Mesenchymal stem cell (in vitro differentiated cells and primary cell): ENCODE measurements around the gene PPP3CA.

Experiments
- DNase-seq: peaks from one replicate; pipeline ENCODE4 v3.0.0-alpha.2; 2013
- H2AFZ ChIP-seq: one replicate; pipeline ENCODE4 v1.6.1; 2013; ENCODE audit warnings: low read depth, mild to moderate bottlenecking, control low read depth, inconsistent platforms, low read length, moderate library complexity
- H2AK5ac ChIP-seq: 2 replicates; pipeline ENCODE4 v1.6.1; 2013; ENCODE audit warnings: low read length, moderate library complexity, mild to moderate bottlenecking, inconsistent platforms; ENCODE audit not compliant: severe bottlenecking
- H2BK120ac ChIP-seq: one replicate; pipeline ENCODE4 v1.6.1; 2013; ENCODE audit warnings: low read depth, mild to moderate bottlenecking, inconsistent platforms, low read length, moderate library complexity
- H2BK12ac ChIP-seq, 2 experiments: one replicate each; pipeline ENCODE4 v1.6.1; 2013; ENCODE audit warnings: inconsistent platforms in 2 of 2, low read length in 2 of 2, mild to moderate bottlenecking in 2 of 2, moderate library complexity in 2 of 2, control low read depth in 1 of 2
- H2BK15ac ChIP-seq: one replicate; pipeline ENCODE4 v1.6.1; 2013; ENCODE audit warnings: mild to moderate bottlenecking, low read depth, inconsistent platforms; ENCODE audit not compliant: poor library complexity, severe bottlenecking
- H2BK5ac ChIP-seq: 2 replicates; pipeline ENCODE4 v1.6.1; 2013; ENCODE audit warnings: low read depth, mild to moderate bottlenecking, low read length, control low read depth, inconsistent platforms; ENCODE audit not compliant: poor library complexity, severe bottlenecking
- H3K14ac ChIP-seq, 2 experiments: one replicate each; pipeline ENCODE4 v1.6.1; 2013; ENCODE audit warnings: inconsistent platforms in 2 of 2, low read length in 2 of 2, control low read depth in 1 of 2, mild to moderate bottlenecking in 1 of 2, moderate library complexity in 1 of 2
- H3K18ac ChIP-seq, 2 experiments: one replicate each; pipeline ENCODE4 v1.6.1; 2013; ENCODE audit warnings: inconsistent platforms in 2 of 2, low read length in 2 of 2, control low read depth in 1 of 2, low read depth in 1 of 2, mild to moderate bottlenecking in 1 of 2
- H3K23ac ChIP-seq, 2 experiments: one replicate each; pipeline ENCODE4 v1.6.1; 2013; ENCODE audit warnings: inconsistent platforms in 2 of 2, low read length in 2 of 2, mild to moderate bottlenecking in 2 of 2, moderate library complexity in 2 of 2, control low read depth in 1 of 2
- H3K27ac ChIP-seq: 2 replicates; pipeline ENCODE4 v1.5.1; 2013; ENCODE audit warnings: mild to moderate bottlenecking, moderate library complexity, low read length, control low read depth, inconsistent platforms; ENCODE audit not compliant: poor library complexity, severe bottlenecking
- H3K27me3 ChIP-seq, 2 experiments: 2 replicates each; pipeline versions ENCODE4 v1.6.1 to v1.7.0; 2013; ENCODE audit warnings: low read length in 2 of 2, mild to moderate bottlenecking in 2 of 2, moderate library complexity in 2 of 2, control low read depth in 1 of 2, inconsistent platforms in 1 of 2; ENCODE audit not compliant: control insufficient read depth in 1 of 2, insufficient read depth in 1 of 2
- H3K36me3 ChIP-seq, 2 experiments: 2 replicates each; pipeline versions ENCODE4 v1.6.1 to v1.7.0; 2013; ENCODE audit warnings: low read length in 2 of 2, control low read depth in 1 of 2, inconsistent platforms in 1 of 2, low read depth in 1 of 2, mild to moderate bottlenecking in 1 of 2; ENCODE audit not compliant: insufficient read depth in 2 of 2, control insufficient read depth in 1 of 2
- H3K4ac ChIP-seq, 2 experiments: one replicate each; pipeline ENCODE4 v1.6.1; 2013; ENCODE audit warnings: inconsistent platforms in 2 of 2, low read length in 2 of 2, mild to moderate bottlenecking in 2 of 2, moderate library complexity in 2 of 2, control low read depth in 1 of 2, low read depth in 1 of 2
- H3K4me1 ChIP-seq: 2 replicates; pipeline ENCODE4 v1.6.1; 2013; ENCODE audit warnings: low read depth, low read length, control low read depth; ENCODE audit not compliant: control insufficient read depth, insufficient read depth
- H3K4me2 ChIP-seq: 2 replicates; pipeline ENCODE4 v1.6.1; 2013; ENCODE audit warnings: low read length, mild to moderate bottlenecking, inconsistent platforms; ENCODE audit not compliant: poor library complexity, severe bottlenecking
- H3K4me3 ChIP-seq, 2 experiments: 2 replicates each; pipeline versions ENCODE4 v1.5.1 to v1.7.0; 2013; ENCODE audit warnings: low read length in 2 of 2, mild to moderate bottlenecking in 2 of 2, control low read depth in 1 of 2, low read depth in 1 of 2; ENCODE audit not compliant: insufficient read depth in 1 of 2
- H3K79me1 ChIP-seq: replicated peaks from 2 replicates; pipeline ENCODE4 v1.6.1; 2013; ENCODE audit warnings: mild to moderate bottlenecking, control low read depth, low read length, inconsistent platforms; ENCODE audit not compliant: poor library complexity, severe bottlenecking
- H3K9ac ChIP-seq: 2 replicates; pipeline ENCODE4 v1.7.0; 2013; ENCODE audit warnings: mild to moderate bottlenecking, low read length, moderate library complexity
- H3K9me3 ChIP-seq: 2 replicates; pipeline ENCODE4 v1.7.0; 2013; ENCODE audit warnings: mild to moderate bottlenecking, low read length; ENCODE audit not compliant: control insufficient read depth
- H4K8ac ChIP-seq: one replicate; pipeline ENCODE4 v1.6.1; 2013; ENCODE audit warnings: inconsistent platforms, mild to moderate bottlenecking, low read length, moderate library complexity
- H4K91ac ChIP-seq: one replicate; pipeline ENCODE4 v1.6.1; 2013; ENCODE audit warnings: mild to moderate bottlenecking, low read length, inconsistent platforms
- WGBS: methylation state at CpG from one replicate; pipeline ENCODE4 v1.1.7; 2013; ENCODE audit warnings: mixed read lengths; 5-methylcytosine and 5-hydroxymethylcytosine counted together

Gene PPP3CA

GRCh38 chr4:101119141-101119540 is 228.2 kb downstream of the PPP3CA start:
- no peaks in the 10 kb centered on the region for H3K9me3 ChIP-seq
- H2AK5ac ChIP-seq, result no peak overlapping the region
- H2AFZ ChIP-seq, result no peak overlapping the region
- H3K18ac ChIP-seq, result no peak overlapping the region
- no peak overlapping the region for H3K23ac ChIP-seq
- no peak overlapping the region for H3K4me3 ChIP-seq
- H4K91ac ChIP-seq, result no peak overlapping the region
- 100% methylated on average over 2 of the region's 3 CpGs for WGBS
- H3K79me1 ChIP-seq, result peaks cover 4% of the 10 kb centered on the region
- H2BK5ac ChIP-seq, result no peak overlapping the region
- no peaks in the 10 kb centered on the region for H3K36me3 ChIP-seq
- H3K4me1 ChIP-seq, result no peaks in the 10 kb centered on the region
- H3K9ac ChIP-seq, result no peak overlapping the region
- H3K14ac ChIP-seq, result no peak overlapping the region
- no peak overlapping the region for H2BK15ac ChIP-seq
- no peak overlapping the region for H3K4me2 ChIP-seq
- H2BK12ac ChIP-seq, result no peak overlapping the region
- no peak overlapping the region for H2BK120ac ChIP-seq
- H3K27ac ChIP-seq, result no peak overlapping the region
- DNase-seq, result no peak
- no peak overlapping the region for H3K4ac ChIP-seq
- no peak overlapping the region for H4K8ac ChIP-seq
- H3K27me3 ChIP-seq, result no peaks in the 10 kb centered on the region

- H3K27me3 ChIP-seq, result no peaks in the 10 kb centered on the region
- no peak overlapping the region for H3K23ac ChIP-seq
- no peak overlapping the region for H2AFZ ChIP-seq
- H3K18ac ChIP-seq, result no peak overlapping the region
- no peak overlapping the region for H2BK12ac ChIP-seq
- H3K36me3 ChIP-seq, result no peaks in the 10 kb centered on the region
- H3K79me1 ChIP-seq, result peaks cover 7% of the 10 kb centered on the region
- no CpG with 5 or more reads among the region's 1 CpG for WGBS
- H2BK120ac ChIP-seq, result no peak overlapping the region
- H2BK5ac ChIP-seq, result no peak overlapping the region
- H4K8ac ChIP-seq, result no peak overlapping the region
- H3K27ac ChIP-seq, result no peak overlapping the region
- H4K91ac ChIP-seq, result no peak overlapping the region
- no peak overlapping the region for H3K9ac ChIP-seq
- H3K9me3 ChIP-seq, result no peaks in the 10 kb centered on the region
- H3K4me2 ChIP-seq, result no peak overlapping the region
- H3K4ac ChIP-seq, result no peak overlapping the region
- no peak overlapping the region for H2BK15ac ChIP-seq
- H3K14ac ChIP-seq, result no peak overlapping the region
- no peaks in the 10 kb centered on the region for H3K4me1 ChIP-seq
- H2AK5ac ChIP-seq, result no peak overlapping the region
- H3K4me3 ChIP-seq, result no peak overlapping the region
- DNase-seq, result no peak
Observed at GRCh38 chr4:101118617-101119016, 228.7 kb downstream of the PPP3CA start.

- Histone ChIP-seq H3K27me3 (no peaks in the 10 kb centered on the region), H2BK15ac (no peak overlapping the region), H2BK12ac (no peak overlapping the region), H2AK5ac (no peak overlapping the region), H2BK5ac (no peak overlapping the region), H3K4me2 (no peak overlapping the region), H3K36me3 (no peaks in the 10 kb centered on the region), H3K14ac (no peak overlapping the region), H2BK120ac (no peak overlapping the region), H2AFZ (no peak overlapping the region), H4K91ac (no peak overlapping the region), H4K8ac (no peak overlapping the region), H3K18ac (no peak overlapping the region), H3K4me3 (no peak overlapping the region), H3K27ac (no peak overlapping the region), H3K4me1 (no peaks in the 10 kb centered on the region), H3K9ac (no peak overlapping the region), H3K79me1 (peaks cover 17% of the 10 kb centered on the region), H3K9me3 (no peaks in the 10 kb centered on the region), H3K4ac (no peak overlapping the region), H3K23ac (no peak overlapping the region)
- no peak for DNase-seq
- WGBS, result 96% methylated on average over 3 of the region's 4 CpGs
Observed at GRCh38 chr4:101115887-101116286, 231.4 kb downstream of the PPP3CA start.

GRCh38 chr4:101114936-101115372 is 232.4 kb downstream of the PPP3CA start:
- Histone ChIP-seq H3K4me1 (no peaks in the 10 kb centered on the region), H2AK5ac (no peak overlapping the region), H3K4me3 (no peak overlapping the region), H3K9me3 (no peaks in the 10 kb centered on the region), H2BK120ac (no peak overlapping the region), H2BK5ac (no peak overlapping the region), H3K79me1 (peaks cover 17% of the 10 kb centered on the region), H3K4ac (no peak overlapping the region), H4K91ac (no peak overlapping the region), H4K8ac (no peak overlapping the region), H3K4me2 (no peak overlapping the region), H2AFZ (no peak overlapping the region), H3K27ac (peak overlapping the region; percentile 12), H3K27me3 (no peaks in the 10 kb centered on the region), H3K18ac (no peak overlapping the region), H3K9ac (no peak overlapping the region), H2BK15ac (no peak overlapping the region), H3K14ac (no peak overlapping the region), H2BK12ac (no peak overlapping the region), H3K23ac (no peak overlapping the region), H3K36me3 (no peaks in the 10 kb centered on the region)
- DNase-seq, result peak; percentile 55
- 18% methylated on average over 1 of the region's 2 CpGs for WGBS
